Measurements from ENCODE around the gene B3GAT1.

DNA sequence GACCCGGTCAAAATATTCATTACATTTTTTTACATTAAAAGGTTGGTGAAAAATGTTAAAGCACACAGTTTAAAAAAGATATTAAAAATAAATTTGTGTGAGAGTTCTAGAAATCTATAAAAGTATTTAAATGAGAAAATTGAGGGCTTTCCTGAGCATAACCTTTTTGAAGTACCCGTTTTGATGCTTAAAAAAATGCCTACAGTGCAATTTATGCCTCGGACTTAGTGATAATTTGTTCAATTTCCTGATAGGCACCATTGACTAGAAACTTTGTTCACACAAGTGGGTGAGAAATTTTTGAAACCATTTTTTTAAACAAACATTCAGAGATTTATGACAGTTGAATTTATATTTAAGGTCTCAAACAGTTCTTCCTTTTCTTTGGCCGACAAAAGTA lies 29.7 kb upstream of the B3GAT1 start:
- TF ChIP-seq, protein P1, sequence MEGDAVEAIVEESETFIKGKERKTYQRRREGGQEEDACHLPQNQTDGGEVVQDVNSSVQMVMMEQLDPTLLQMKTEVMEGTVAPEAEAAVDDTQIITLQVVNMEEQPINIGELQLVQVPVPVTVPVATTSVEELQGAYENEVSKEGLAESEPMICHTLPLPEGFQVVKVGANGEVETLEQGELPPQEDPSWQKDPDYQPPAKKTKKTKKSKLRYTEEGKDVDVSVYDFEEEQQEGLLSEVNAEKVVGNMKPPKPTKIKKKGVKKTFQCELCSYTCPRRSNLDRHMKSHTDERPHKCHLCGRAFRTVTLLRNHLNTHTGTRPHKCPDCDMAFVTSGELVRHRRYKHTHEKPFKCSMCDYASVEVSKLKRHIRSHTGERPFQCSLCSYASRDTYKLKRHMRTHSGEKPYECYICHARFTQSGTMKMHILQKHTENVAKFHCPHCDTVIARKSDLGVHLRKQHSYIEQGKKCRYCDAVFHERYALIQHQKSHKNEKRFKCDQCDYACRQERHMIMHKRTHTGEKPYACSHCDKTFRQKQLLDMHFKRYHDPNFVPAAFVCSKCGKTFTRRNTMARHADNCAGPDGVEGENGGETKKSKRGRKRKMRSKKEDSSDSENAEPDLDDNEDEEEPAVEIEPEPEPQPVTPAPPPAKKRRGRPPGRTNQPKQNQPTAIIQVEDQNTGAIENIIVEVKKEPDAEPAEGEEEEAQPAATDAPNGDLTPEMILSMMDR (IDR thresholded peaks at IDR 0.05; ENCODE audit: insufficient read depth, low read depth, low read length): no peak
- TF ChIP-seq EZH2 (IDR thresholded peaks at IDR 0.05; ENCODE audit: insufficient read depth, low read length): no peak
